HEK293 (cell line): ENCODE measurements around the gene PTCD1.

Experiments used
- FEZF1 ChIP-seq: fragments of 450-650 bp; formaldehyde crosslinking; IDR thresholded peaks from 2 replicates; pipeline ENCODE4 v1.5.1; 2016; ENCODE audit warnings: missing biosample characterization, missing genetic modification characterization
- HIC1 ChIP-seq: fragments of 450-650 bp; formaldehyde crosslinking; IDR thresholded peaks from 2 replicates; pipeline ENCODE4 v1.5.1; 2016; ENCODE audit warnings: missing biosample characterization, missing genetic modification characterization
- IKZF3 ChIP-seq: fragments of 450-650 bp; IDR thresholded peaks from 2 replicates; pipeline ENCODE4 v1.5.0; 2018; ENCODE audit warnings: missing biosample characterization, mild to moderate bottlenecking, missing genetic modification characterization, moderate library complexity
- KLF16 ChIP-seq: fragments of 450-650 bp; formaldehyde crosslinking; IDR thresholded peaks from 2 replicates; pipeline ENCODE4 v1.5.1; 2017; ENCODE audit warnings: missing biosample characterization, missing genetic modification characterization
- KLF7 ChIP-seq: fragments of 450-650 bp; formaldehyde crosslinking; IDR thresholded peaks from 2 replicates; pipeline ENCODE4 v1.5.1; 2016; ENCODE audit warnings: missing biosample characterization, missing genetic modification characterization, borderline replicate concordance
- KLF8 ChIP-seq: fragments of 450-650 bp; formaldehyde crosslinking; IDR thresholded peaks from 2 replicates; pipeline ENCODE4 v1.5.1; 2016; ENCODE audit warnings: missing biosample characterization, missing genetic modification characterization
- MZF1 ChIP-seq: fragments of 450-650 bp; formaldehyde crosslinking; IDR thresholded peaks from 2 replicates; pipeline ENCODE4 v1.5.1; 2017; ENCODE audit warnings: missing biosample characterization, missing genetic modification characterization, borderline replicate concordance
- REST ChIP-seq: fragments of 450-650 bp; formaldehyde crosslinking; IDR thresholded peaks from 2 replicates; pipeline ENCODE4 v1.5.1; 2016; ENCODE audit warnings: missing biosample characterization, missing genetic modification characterization
- SALL2 ChIP-seq: fragments of 450-650 bp; formaldehyde crosslinking; IDR thresholded peaks from 2 replicates; pipeline ENCODE4 v1.5.0; 2017; ENCODE audit warnings: missing biosample characterization, mild to moderate bottlenecking, missing genetic modification characterization, borderline replicate concordance
- SP2 ChIP-seq: fragments of 450-650 bp; formaldehyde crosslinking; IDR thresholded peaks from 2 replicates; pipeline ENCODE4 v1.5.1; 2016; ENCODE audit warnings: missing biosample characterization, missing genetic modification characterization
- TRIM28 ChIP-seq: IDR thresholded peaks from 2 replicates; pipeline ENCODE4 v1.6.1; 2011; ENCODE audit warnings: low read length, control low read depth, borderline replicate concordance
- WT1 ChIP-seq: fragments of 450-650 bp; formaldehyde crosslinking; IDR thresholded peaks from 2 replicates; pipeline ENCODE4 v1.5.1; 2016; ENCODE audit warnings: missing biosample characterization, missing genetic modification characterization
- ZBTB1 ChIP-seq: fragments of 450-650 bp; formaldehyde crosslinking; IDR thresholded peaks from 2 replicates; pipeline ENCODE4 v1.5.1; 2016; ENCODE audit warnings: missing biosample characterization, missing genetic modification characterization
- ZBTB11 ChIP-seq: fragments of 450-650 bp; formaldehyde crosslinking; conservative IDR thresholded peaks from 2 replicates; pipeline ENCODE4 v1.5.1; 2016; ENCODE audit warnings: low read depth, missing biosample characterization, missing genetic modification characterization
- ZBTB44 ChIP-seq: fragments of 450-650 bp; IDR thresholded peaks from 2 replicates; pipeline ENCODE4 v1.5.1; 2018; ENCODE audit warnings: missing biosample characterization, mild to moderate bottlenecking, missing genetic modification characterization
- ZBTB8A ChIP-seq: fragments of 450-650 bp; formaldehyde crosslinking; IDR thresholded peaks from 2 replicates; pipeline ENCODE4 v1.5.1; 2016; ENCODE audit warnings: missing biosample characterization, missing genetic modification characterization
- ZIC2 ChIP-seq: fragments of 450-650 bp; formaldehyde crosslinking; IDR thresholded peaks from 2 replicates; pipeline ENCODE4 v1.5.1; 2016; ENCODE audit warnings: missing biosample characterization, missing genetic modification characterization
- ZNF157 ChIP-seq: fragments of 450-650 bp; formaldehyde crosslinking; IDR thresholded peaks from 2 replicates; pipeline ENCODE4 v1.5.1; 2016; ENCODE audit warnings: missing biosample characterization, missing genetic modification characterization
- ZNF169 ChIP-seq: fragments of 450-650 bp; formaldehyde crosslinking; IDR thresholded peaks from 2 replicates; pipeline ENCODE4 v1.5.1; 2016; ENCODE audit warnings: missing biosample characterization, missing genetic modification characterization
- ZNF175 ChIP-seq: fragments of 450-650 bp; formaldehyde crosslinking; IDR thresholded peaks from 2 replicates; pipeline ENCODE4 v1.5.1; 2016; ENCODE audit warnings: missing biosample characterization, missing genetic modification characterization
- ZNF2 ChIP-seq: fragments of 450-650 bp; formaldehyde crosslinking; IDR thresholded peaks from 2 replicates; pipeline ENCODE4 v1.5.1; 2016; ENCODE audit warnings: missing biosample characterization, missing genetic modification characterization
- ZNF394 ChIP-seq: fragments of 450-650 bp; formaldehyde crosslinking; IDR thresholded peaks from 2 replicates; pipeline ENCODE4 v1.5.1; 2016; ENCODE audit warnings: missing biosample characterization, missing genetic modification characterization, mild to moderate bottlenecking, moderate library complexity, borderline replicate concordance
- ZNF48 ChIP-seq: fragments of 450-650 bp; formaldehyde crosslinking; IDR thresholded peaks from 2 replicates; pipeline ENCODE4 v1.5.1; 2016; ENCODE audit warnings: missing biosample characterization, missing genetic modification characterization
- ZNF555 ChIP-seq: fragments of 450-650 bp; formaldehyde crosslinking; conservative IDR thresholded peaks from 2 replicates; pipeline ENCODE4 v1.5.1; 2017; ENCODE audit warnings: missing biosample characterization, mild to moderate bottlenecking, missing genetic modification characterization, inconsistent platforms
- ZNF558 ChIP-seq: fragments of 450-650 bp; formaldehyde crosslinking; IDR thresholded peaks from 2 replicates; pipeline ENCODE4 v1.5.1; 2016; ENCODE audit warnings: missing biosample characterization, missing genetic modification characterization
- ZNF585B ChIP-seq: fragments of 450-650 bp; formaldehyde crosslinking; IDR thresholded peaks from 2 replicates; pipeline ENCODE4 v1.5.1; 2016; ENCODE audit warnings: missing biosample characterization, missing genetic modification characterization
- ZNF610 ChIP-seq: fragments of 450-650 bp; formaldehyde crosslinking; IDR thresholded peaks from 2 replicates; pipeline ENCODE4 v1.5.1; 2016; ENCODE audit warnings: missing biosample characterization, missing genetic modification characterization, borderline replicate concordance
- ZNF623 ChIP-seq: fragments of 450-650 bp; formaldehyde crosslinking; IDR thresholded peaks from 2 replicates; pipeline ENCODE4 v1.5.1; 2016; ENCODE audit warnings: missing biosample characterization, missing genetic modification characterization
- ZNF629 ChIP-seq: fragments of 450-650 bp; formaldehyde crosslinking; IDR thresholded peaks from 2 replicates; pipeline ENCODE4 v1.5.1; 2017; ENCODE audit warnings: missing biosample characterization, missing genetic modification characterization
- ZNF747 ChIP-seq: fragments of 450-650 bp; formaldehyde crosslinking; IDR thresholded peaks from 2 replicates; pipeline ENCODE4 v1.5.1; 2016; ENCODE audit warnings: missing biosample characterization, missing genetic modification characterization
- ZSCAN30 ChIP-seq: fragments of 450-650 bp; IDR thresholded peaks from 2 replicates; pipeline ENCODE4 v1.5.1; 2018; ENCODE audit warnings: missing biosample characterization, mild to moderate bottlenecking, missing genetic modification characterization, moderate library complexity

Gene PTCD1

GRCh38 chr7:99375070-99375807 is 63.4 kb downstream of the PTCD1 start (continued):
- TF ChIP-seq MZF1 (tag by site-specific recombination) = 0 out of 2 replicates have a peak, but pooled peaks have one; percentile 34
- peak; percentile 82 for TF ChIP-seq SP2 (tag by site-specific recombination)
- no peak for TF ChIP-seq REST (tag by site-specific recombination)
- peak; percentile 7; the same call in 1 of the 2 replicates for TF ChIP-seq ZNF610 (tag by site-specific recombination)
- no peak for TF ChIP-seq ZNF48 (tag by site-specific recombination)
- TF ChIP-seq SALL2 (tag by site-specific recombination) = no peak
- TF ChIP-seq ZNF157 (tag by site-specific recombination) = no peak
- TF ChIP-seq ZNF2 (tag by site-specific recombination) = no peak
- TF ChIP-seq FEZF1 (tag by site-specific recombination) = no peak
- peak; percentile 65 for TF ChIP-seq ZBTB11
- TF ChIP-seq ZIC2 (tag by site-specific recombination) = peak; percentile 53; the same call in 1 of the 2 replicates
- TF ChIP-seq ZNF629 (tag by site-specific recombination) = no peak
- peak; percentile 86 for TF ChIP-seq WT1 (tag by site-specific recombination)
- peak; percentile 18; the same call in 1 of the 2 replicates for TF ChIP-seq ZNF394 (tag by site-specific recombination)
- TF ChIP-seq ZNF169 (tag by site-specific recombination) = no peak
- TF ChIP-seq ZBTB44 (tag by site-specific recombination) = no peak
- 0 out of 2 replicates have a peak, but pooled peaks have one; percentile 35 for TF ChIP-seq KLF7 (tag by site-specific recombination)
- peak; percentile 71; the same call in 1 of the 2 replicates for TF ChIP-seq ZSCAN30 (tag by site-specific recombination)
- no peak for TF ChIP-seq ZNF175 (tag by site-specific recombination)
- no peak for TF ChIP-seq ZNF585B
- TF ChIP-seq ZBTB1 (tag by site-specific recombination) = no peak
- TF ChIP-seq ZNF555 = no peak
- TF ChIP-seq TRIM28 = no peak
- TF ChIP-seq ZNF558 (tag by site-specific recombination) = no peak
- peak; percentile 75 for TF ChIP-seq HIC1 (tag by site-specific recombination)
- peak; percentile 53 for TF ChIP-seq ZBTB8A
- TF ChIP-seq KLF8 (tag by site-specific recombination) = peak; percentile 48
- peak; percentile 75 for TF ChIP-seq IKZF3 (tag by site-specific recombination)
- TF ChIP-seq ZNF747 (tag by site-specific recombination) = no peak
- TF ChIP-seq ZNF623 (tag by site-specific recombination) = no peak
- TF ChIP-seq KLF16 = 0 out of 2 replicates have a peak, but pooled peaks have one; percentile 40
